Measurements from ENCODE around the gene ARNT2. TPM values are rescaled to one million over a fixed set of nuclear protein-coding genes. Genes with fewer than 3 reads are reported as not detected.

The ARNT2 gene
- polyA plus RNA-seq, 2 donors, result 0.33 to 0.94 TPM

DNA sequence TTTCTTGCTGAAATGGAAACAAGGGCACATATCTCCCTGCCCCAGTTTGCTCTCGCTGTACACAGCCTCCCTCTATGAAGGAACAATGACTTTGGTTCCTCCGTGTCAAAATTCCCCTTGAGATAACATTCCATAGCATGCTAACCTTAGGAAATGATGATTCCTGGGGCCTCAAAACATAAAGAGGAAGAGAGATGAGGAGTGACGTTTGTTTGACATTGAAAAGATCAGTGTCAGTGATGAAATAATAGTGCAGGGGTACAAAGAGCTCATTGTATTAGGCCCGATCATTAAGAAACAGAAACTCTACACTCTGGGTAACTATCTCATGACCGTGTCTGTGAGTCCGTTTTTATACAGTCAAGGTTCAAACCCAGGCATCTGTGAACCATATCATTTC, 55.2 kb downstream of the ARNT2 start:
- no peaks in the 10 kb centered on the region for H3K9me3 ChIP-seq (ENCODE audit: control insufficient read depth in 2 of 2, insufficient read depth in 1 of 2, low read depth in 1 of 2, low read length in 1 of 2)
- H3K36me3 ChIP-seq (ENCODE audit: control insufficient read depth in 2 of 2, insufficient read depth in 2 of 2, low read length in 1 of 2), result no peaks in the 10 kb centered on the region
- H3K27ac ChIP-seq (ENCODE audit: low read depth in 2 of 2, low read length in 1 of 2), result no peak overlapping the region
- whole genome bisulfite sequencing, 2 donors, result 50 to 84% methylated on average over 6 of the region's 6 CpGs
- H3K27me3 ChIP-seq (ENCODE audit: control insufficient read depth in 1 of 2, insufficient read depth in 2 of 2, low read length in 2 of 2), result no peaks in the 10 kb centered on the region
- no peaks in the 10 kb centered on the region for H3K4me1 ChIP-seq (ENCODE audit: control insufficient read depth in 2 of 2, insufficient read depth in 2 of 2, low read length in 1 of 2)
- H3K4me3 ChIP-seq (ENCODE audit: low read depth in 1 of 2, low read length in 2 of 2), result no peak overlapping the region

DNA sequence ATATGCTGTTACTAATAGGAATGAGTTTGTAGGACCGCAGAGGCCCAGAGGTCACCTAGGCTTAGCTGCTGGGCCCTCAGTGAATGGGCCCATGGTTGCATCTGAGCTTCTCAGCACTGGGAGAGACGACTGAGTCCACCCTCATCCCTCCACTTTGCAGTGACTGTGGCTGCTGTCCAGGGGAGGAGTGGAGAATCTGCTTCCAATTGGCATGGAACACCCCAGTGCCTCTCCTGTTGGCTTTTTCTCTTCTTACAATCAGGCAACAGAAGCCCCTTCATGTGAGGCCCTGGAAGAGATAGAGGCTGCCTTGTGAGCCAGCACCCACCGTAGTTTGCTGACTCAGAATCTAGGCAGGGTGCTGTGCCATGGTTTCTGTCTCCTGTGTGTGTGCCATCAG, 55.6 kb downstream of the ARNT2 start:
- Histone ChIP-seq H3K27me3 (ENCODE audit: control insufficient read depth in 1 of 2, insufficient read depth in 2 of 2, low read length in 2 of 2) (no peaks in the 10 kb centered on the region), H3K9me3 (ENCODE audit: control insufficient read depth in 2 of 2, insufficient read depth in 1 of 2, low read depth in 1 of 2, low read length in 1 of 2) (no peaks in the 10 kb centered on the region), H3K36me3 (ENCODE audit: control insufficient read depth in 2 of 2, insufficient read depth in 2 of 2, low read length in 1 of 2) (no peaks in the 10 kb centered on the region), H3K4me3 (ENCODE audit: low read depth in 1 of 2, low read length in 2 of 2) (no peak overlapping the region), H3K27ac (ENCODE audit: low read depth in 2 of 2, low read length in 1 of 2) (no peak overlapping the region), H3K4me1 (ENCODE audit: control insufficient read depth in 2 of 2, insufficient read depth in 2 of 2, low read length in 1 of 2) (no peaks in the 10 kb centered on the region)
- WGBS, 2 donors, result 79 to 91% methylated on average over 3 of the region's 3 CpGs

DNA sequence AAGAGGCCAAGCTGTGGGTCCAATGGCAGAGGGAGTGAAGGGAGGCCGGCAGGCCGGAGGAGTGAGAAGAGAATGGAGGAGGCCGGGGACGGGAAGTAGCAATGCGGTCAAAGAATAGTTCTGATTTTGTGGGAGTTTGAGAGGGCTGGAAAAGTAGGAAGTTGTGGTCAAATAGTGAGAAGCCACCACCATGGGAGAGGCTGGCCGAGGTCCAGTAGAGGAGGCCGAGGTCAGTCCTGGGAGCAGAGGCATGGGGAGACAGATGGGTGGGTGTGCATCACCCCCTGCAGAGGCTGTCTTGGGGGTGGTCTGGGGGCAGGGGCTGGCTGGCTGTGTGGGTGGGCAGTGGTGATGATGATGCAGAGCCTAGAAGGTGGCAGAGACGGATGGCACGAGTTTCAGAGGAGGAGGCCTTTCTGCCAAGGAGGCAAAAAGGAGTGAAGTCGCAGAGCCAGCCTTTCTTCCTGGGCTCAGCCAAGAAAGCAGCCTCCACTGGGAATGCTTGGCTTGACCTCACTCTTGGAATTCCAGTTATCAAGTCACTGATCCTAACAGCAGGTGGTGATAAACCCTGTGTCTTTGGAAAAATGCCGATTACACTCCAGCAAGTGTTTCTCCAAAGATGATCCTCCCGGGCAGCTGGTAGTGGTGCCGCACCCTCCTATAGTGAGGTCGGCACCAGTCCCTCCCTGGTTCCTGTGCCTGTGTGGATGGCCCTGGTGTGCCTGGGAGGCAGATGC, 57.3 kb downstream of the ARNT2 start:
- Histone ChIP-seq H3K27me3 (ENCODE audit: control insufficient read depth in 1 of 2, insufficient read depth in 2 of 2, low read length in 2 of 2) (no peaks in the 10 kb centered on the region), H3K4me1 (ENCODE audit: control insufficient read depth in 2 of 2, insufficient read depth in 2 of 2, low read length in 1 of 2) (no peaks in the 10 kb centered on the region), H3K9me3 (ENCODE audit: control insufficient read depth in 2 of 2, insufficient read depth in 1 of 2, low read depth in 1 of 2, low read length in 1 of 2) (no peaks in the 10 kb centered on the region), H3K27ac (ENCODE audit: low read depth in 2 of 2, low read length in 1 of 2) (no peak overlapping the region), H3K4me3 (ENCODE audit: low read depth in 1 of 2, low read length in 2 of 2) (no peak overlapping the region), H3K36me3 (ENCODE audit: control insufficient read depth in 2 of 2, insufficient read depth in 2 of 2, low read length in 1 of 2) (no peaks in the 10 kb centered on the region)
- WGBS, 2 donors, result 84 to 88% methylated on average over 14 of the region's 14 CpGs

DNA sequence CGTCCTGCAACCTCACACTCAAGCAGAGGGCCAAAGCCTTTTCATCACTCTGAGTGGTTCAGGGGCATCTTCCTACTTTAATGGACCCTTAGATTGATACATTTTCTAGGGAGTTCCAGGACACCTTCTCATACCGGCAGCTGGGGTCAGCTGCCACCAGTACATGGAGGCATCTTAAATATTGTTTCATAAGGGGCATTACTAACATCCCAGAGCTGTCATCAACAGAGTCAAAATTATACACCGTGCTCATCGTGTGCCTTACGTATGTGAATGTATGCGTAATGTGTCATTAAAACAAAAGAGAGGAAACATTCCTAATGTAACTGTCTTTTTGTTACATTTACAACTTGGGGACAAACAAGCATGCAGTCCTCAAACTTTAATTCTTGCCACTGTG, 57.9 kb downstream of the ARNT2 start:
- WGBS, 2 donors, result 88 to 92% methylated on average over 6 of the region's 6 CpGs
- Histone ChIP-seq H3K27me3 (ENCODE audit: control insufficient read depth in 1 of 2, insufficient read depth in 2 of 2, low read length in 2 of 2) (no peaks in the 10 kb centered on the region), H3K36me3 (ENCODE audit: control insufficient read depth in 2 of 2, insufficient read depth in 2 of 2, low read length in 1 of 2) (no peaks in the 10 kb centered on the region), H3K27ac (ENCODE audit: low read depth in 2 of 2, low read length in 1 of 2) (no peak overlapping the region), H3K4me1 (ENCODE audit: control insufficient read depth in 2 of 2, insufficient read depth in 2 of 2, low read length in 1 of 2) (no peaks in the 10 kb centered on the region), H3K4me3 (ENCODE audit: low read depth in 1 of 2, low read length in 2 of 2) (no peak overlapping the region), H3K9me3 (ENCODE audit: control insufficient read depth in 2 of 2, insufficient read depth in 1 of 2, low read depth in 1 of 2, low read length in 1 of 2) (no peaks in the 10 kb centered on the region)

DNA sequence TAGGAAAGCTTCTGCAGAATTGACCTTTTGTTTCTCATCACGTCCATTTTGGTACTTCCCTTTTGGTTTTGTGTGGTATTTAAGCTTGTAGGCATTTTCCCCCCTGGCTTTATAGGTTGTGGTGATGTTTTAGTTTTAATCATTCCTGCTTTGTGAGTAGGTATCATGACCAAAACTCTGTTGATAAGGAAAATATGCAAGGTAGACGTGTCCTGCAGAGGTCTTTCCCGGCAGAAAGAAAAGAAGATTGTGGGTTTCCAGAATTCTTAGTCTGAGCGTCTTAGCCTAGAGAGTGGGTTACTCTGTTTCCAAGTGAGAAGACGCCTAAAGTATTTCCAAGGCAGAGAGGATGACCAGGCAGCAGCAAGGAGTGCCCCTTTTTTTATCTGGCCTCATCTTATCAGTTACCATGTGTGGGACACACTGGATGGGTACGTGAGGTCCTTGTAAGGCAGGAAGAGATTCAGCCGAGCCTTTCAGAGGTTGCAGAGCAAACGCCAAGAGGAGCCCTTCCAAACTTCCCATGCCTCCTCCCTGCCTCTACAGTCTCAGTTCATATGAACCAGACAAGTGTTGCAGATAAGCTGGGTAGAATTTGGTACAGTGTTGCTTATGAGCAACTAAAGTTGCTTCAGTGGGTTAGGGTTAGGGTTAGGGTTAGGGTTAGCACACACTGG, 58.8 kb downstream of the ARNT2 start:
- H3K27ac ChIP-seq (ENCODE audit: low read depth in 2 of 2, low read length in 1 of 2), result no peak overlapping the region
- WGBS, 2 donors, result 75 to 86% methylated on average over 8 of the region's 8 CpGs
- no peaks in the 10 kb centered on the region for H3K27me3 ChIP-seq (ENCODE audit: control insufficient read depth in 1 of 2, insufficient read depth in 2 of 2, low read length in 2 of 2)
- H3K4me3 ChIP-seq (ENCODE audit: low read depth in 1 of 2, low read length in 2 of 2), result no peak overlapping the region
- H3K36me3 ChIP-seq (ENCODE audit: control insufficient read depth in 2 of 2, insufficient read depth in 2 of 2, low read length in 1 of 2), result no peaks in the 10 kb centered on the region
- no peaks in the 10 kb centered on the region for H3K9me3 ChIP-seq (ENCODE audit: control insufficient read depth in 2 of 2, insufficient read depth in 1 of 2, low read depth in 1 of 2, low read length in 1 of 2)
- H3K4me1 ChIP-seq (ENCODE audit: control insufficient read depth in 2 of 2, insufficient read depth in 2 of 2, low read length in 1 of 2), result no peaks in the 10 kb centered on the region

DNA sequence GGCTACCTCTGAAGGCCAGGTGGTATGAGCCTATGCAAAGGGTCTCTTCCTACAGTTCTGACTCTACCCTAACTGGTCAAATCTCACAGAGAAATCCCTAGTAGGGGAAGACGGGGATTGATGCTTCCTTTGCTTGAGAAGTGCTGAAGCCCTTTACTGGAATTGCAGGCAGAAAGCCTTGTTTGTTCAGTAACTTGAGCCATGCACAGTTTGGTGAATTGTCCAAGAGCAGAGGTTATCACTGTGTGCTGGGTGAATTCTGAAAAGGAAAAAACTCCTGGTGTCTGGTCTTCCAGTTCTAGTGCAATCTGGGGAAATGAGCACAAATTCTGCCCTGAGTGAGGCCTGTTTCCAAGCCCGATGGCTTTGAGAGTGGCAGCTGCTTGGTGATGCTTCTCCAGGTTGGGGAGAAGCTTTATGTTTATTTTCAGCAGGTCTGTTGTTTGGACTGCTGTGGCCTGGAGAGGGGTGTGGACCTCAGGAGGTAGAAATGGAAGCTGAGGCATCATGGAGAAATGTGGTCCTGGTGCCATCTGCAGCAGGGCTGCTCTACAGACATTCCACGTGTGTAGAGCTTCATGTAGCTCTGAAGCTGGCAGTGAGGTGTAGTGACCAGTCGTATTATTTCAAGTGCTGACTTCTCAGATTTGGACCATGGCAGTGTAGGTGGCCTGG, 60.9 kb downstream of the ARNT2 start:
- no peak overlapping the region for H3K4me3 ChIP-seq (ENCODE audit: low read depth in 1 of 2, low read length in 2 of 2)
- H3K36me3 ChIP-seq (ENCODE audit: control insufficient read depth in 2 of 2, insufficient read depth in 2 of 2, low read length in 1 of 2), result no peaks in the 10 kb centered on the region
- no peaks in the 10 kb centered on the region for H3K27me3 ChIP-seq (ENCODE audit: control insufficient read depth in 1 of 2, insufficient read depth in 2 of 2, low read length in 2 of 2)
- H3K9me3 ChIP-seq (ENCODE audit: control insufficient read depth in 2 of 2, insufficient read depth in 1 of 2, low read depth in 1 of 2, low read length in 1 of 2), result no peaks in the 10 kb centered on the region
- H3K4me1 ChIP-seq (ENCODE audit: control insufficient read depth in 2 of 2, insufficient read depth in 2 of 2, low read length in 1 of 2), result no peaks in the 10 kb centered on the region
- WGBS, 2 donors, result 87 to 88% methylated on average over 4 of the region's 4 CpGs
- H3K27ac ChIP-seq (ENCODE audit: low read depth in 2 of 2, low read length in 1 of 2), result no peak overlapping the region

DNA sequence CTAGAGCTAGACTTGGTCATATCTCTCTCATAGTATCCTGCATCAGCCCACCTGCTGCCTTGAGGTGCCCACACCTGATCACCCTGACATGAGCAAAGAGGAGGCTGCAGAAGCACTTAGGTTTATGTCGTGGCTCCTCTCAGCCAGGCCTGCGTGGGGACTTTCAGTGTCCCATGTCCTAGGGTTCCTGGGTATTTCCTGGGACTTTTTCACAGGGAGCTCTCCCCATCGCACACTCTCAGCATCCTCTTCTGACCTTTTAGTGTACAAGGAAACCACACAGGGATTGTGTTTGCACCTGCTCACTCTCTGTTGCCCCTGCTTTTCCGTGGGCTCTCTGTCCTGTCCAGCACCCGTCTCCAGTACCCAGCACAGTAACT, 61.4 kb downstream of the ARNT2 start:
- 91% methylated on average over 5 of the region's 5 CpGs for WGBS, 2 donors
- H3K4me3 ChIP-seq (ENCODE audit: low read depth in 1 of 2, low read length in 2 of 2), result no peak overlapping the region
- no peaks in the 10 kb centered on the region for H3K9me3 ChIP-seq (ENCODE audit: control insufficient read depth in 2 of 2, insufficient read depth in 1 of 2, low read depth in 1 of 2, low read length in 1 of 2)
- H3K36me3 ChIP-seq (ENCODE audit: control insufficient read depth in 2 of 2, insufficient read depth in 2 of 2, low read length in 1 of 2), result no peaks in the 10 kb centered on the region
- H3K4me1 ChIP-seq (ENCODE audit: control insufficient read depth in 2 of 2, insufficient read depth in 2 of 2, low read length in 1 of 2), result no peaks in the 10 kb centered on the region
- H3K27ac ChIP-seq (ENCODE audit: low read depth in 2 of 2, low read length in 1 of 2), result no peak overlapping the region
- H3K27me3 ChIP-seq (ENCODE audit: control insufficient read depth in 1 of 2, insufficient read depth in 2 of 2, low read length in 2 of 2), result no peaks in the 10 kb centered on the region

DNA sequence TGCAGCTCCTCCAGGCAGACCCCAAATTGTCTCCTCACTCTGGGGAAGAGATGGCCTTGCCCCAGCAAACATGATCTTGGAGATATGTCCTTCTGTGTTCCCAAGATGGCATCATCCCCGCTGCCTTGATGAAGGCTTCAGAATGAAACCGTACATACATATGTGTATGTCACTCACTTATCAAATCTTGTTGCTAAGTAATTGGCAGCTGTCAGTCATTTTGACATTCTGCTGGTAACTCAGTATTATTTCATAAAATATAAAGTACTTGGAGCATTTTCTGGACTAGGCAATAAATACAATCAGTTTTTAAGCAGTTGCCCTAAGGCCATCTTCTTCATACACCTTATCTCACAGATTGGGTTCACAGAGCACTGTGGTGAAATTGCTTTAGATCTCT, 62.4 kb downstream of the ARNT2 start:
- H3K9me3 ChIP-seq (ENCODE audit: control insufficient read depth in 2 of 2, insufficient read depth in 1 of 2, low read depth in 1 of 2, low read length in 1 of 2), result no peaks in the 10 kb centered on the region
- H3K27ac ChIP-seq (ENCODE audit: low read depth in 2 of 2, low read length in 1 of 2), result no peak overlapping the region
- WGBS, 2 donors, result 95 to 96% methylated on average over 2 of the region's 2 CpGs
- no peaks in the 10 kb centered on the region for H3K4me1 ChIP-seq (ENCODE audit: control insufficient read depth in 2 of 2, insufficient read depth in 2 of 2, low read length in 1 of 2)
- no peak overlapping the region for H3K4me3 ChIP-seq (ENCODE audit: low read depth in 1 of 2, low read length in 2 of 2)
- H3K36me3 ChIP-seq (ENCODE audit: control insufficient read depth in 2 of 2, insufficient read depth in 2 of 2, low read length in 1 of 2), result no peaks in the 10 kb centered on the region
- H3K27me3 ChIP-seq (ENCODE audit: control insufficient read depth in 1 of 2, insufficient read depth in 2 of 2, low read length in 2 of 2), result no peaks in the 10 kb centered on the region

DNA sequence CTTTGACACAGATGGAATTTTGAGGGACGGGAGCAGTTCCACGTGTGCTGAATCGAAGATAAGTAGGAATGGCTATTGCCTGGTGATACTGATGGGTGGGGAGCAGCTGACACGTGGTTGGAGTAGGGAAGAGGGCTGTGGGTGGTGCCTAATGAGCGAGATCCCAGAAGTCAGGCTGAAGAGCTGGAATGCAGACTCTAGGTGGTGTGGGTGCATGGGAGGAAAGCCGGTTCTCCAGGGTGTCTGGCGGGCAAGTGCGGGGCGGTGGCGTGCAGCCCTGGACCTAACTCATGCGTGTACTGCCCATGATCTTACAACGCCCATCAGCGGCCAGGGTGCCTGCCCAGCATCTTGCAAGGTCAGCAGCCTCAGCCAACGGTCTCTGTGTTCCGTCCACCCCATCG, 63.1 kb downstream of the ARNT2 start:
- WGBS, 2 donors, result 77 to 79% methylated on average over 16 of the region's 16 CpGs
- Histone ChIP-seq H3K36me3 (ENCODE audit: control insufficient read depth in 2 of 2, insufficient read depth in 2 of 2, low read length in 1 of 2) (no peaks in the 10 kb centered on the region), H3K9me3 (ENCODE audit: control insufficient read depth in 2 of 2, insufficient read depth in 1 of 2, low read depth in 1 of 2, low read length in 1 of 2) (no peaks in the 10 kb centered on the region), H3K27me3 (ENCODE audit: control insufficient read depth in 1 of 2, insufficient read depth in 2 of 2, low read length in 2 of 2) (no peaks in the 10 kb centered on the region), H3K27ac (ENCODE audit: low read depth in 2 of 2, low read length in 1 of 2) (no peak overlapping the region), H3K4me1 (ENCODE audit: control insufficient read depth in 2 of 2, insufficient read depth in 2 of 2, low read length in 1 of 2) (no peaks in the 10 kb centered on the region), H3K4me3 (ENCODE audit: low read depth in 1 of 2, low read length in 2 of 2) (no peak overlapping the region)
